DND-41 (cell line): ENCODE results near the gene AGPAT3.

Experiments used
- CTCF ChIP-seq: IDR thresholded peaks from 2 replicates; pipeline ENCODE4 v1.5.1; 2012; ENCODE audit warnings: borderline replicate concordance, low read length, moderate library complexity, mild to moderate bottlenecking; ENCODE audit not compliant: poor library complexity, severe bottlenecking; ENCODE audit errors: extremely low read depth
- EZH2 ChIP-seq: IDR thresholded peaks from 3 replicates; pipeline ENCODE4 v1.6.1; 2012; ENCODE audit warnings: borderline replicate concordance, low read depth, mild to moderate bottlenecking, moderate library complexity, low read length, inconsistent platforms; ENCODE audit not compliant: severe bottlenecking

GRCh38 chr21:43967981-43968380 is 103.0 kb downstream of the AGPAT3 start:
- TF ChIP-seq CTCF (no peak), EZH2 (no peak)
